SK-N-SH (cell line): ENCODE measurements around the gene LRP6. TPM values are rescaled to one million over a fixed set of nuclear protein-coding genes. Genes with fewer than 3 reads are reported as not detected.

ENCODE experiments used
- CTCF ChIA-PET: fragments of 300-600, 350-600 bp; formaldehyde crosslinking; extraction: SDS; loops from one replicate; lab custom pipeline; 2021; lab: Yijun Ruan, JAX
- POLR2A ChIA-PET: fragments of 350-600 bp; sonication (Branson Sonifier 250); formaldehyde crosslinking; extraction: SDS; loops from one replicate; lab custom pipeline; 2020; ENCODE audit warnings: antibody characterized with exemption, inconsistent platforms; lab: Yijun Ruan, JAX
- DNase-seq: peaks from one replicate; pipeline ENCODE4 v3.0.0; 2012
- H2AFZ ChIP-seq: fragments of 200-600 bp; sonication (generic); 2 replicates; pipeline ENCODE4 v1.8.1; 2016; ENCODE audit warnings: antibody characterized with exemption, mild to moderate bottlenecking, low read depth
- H3F3A ChIP-seq: fragments of 200-600 bp; sonication (generic); replicated peaks from 2 replicates; pipeline ENCODE3; 2016; ENCODE audit warnings: antibody characterized with exemption, mild to moderate bottlenecking; ENCODE audit not compliant: insufficient read depth
- H3K27ac ChIP-seq, 2 experiments: fragments of 200-500 bp in 1 of 2; fragments of 200-600 bp in 1 of 2; sonication (Bioruptor generic) in 1 of 2; sonication (generic), shearing (Covaris generic) in 1 of 2; 2 replicates each; pipeline versions ENCODE4 v1.5.1 to v1.6.1; 2014 to 2016; ENCODE audit warnings: low read depth in 2 of 2, inconsistent platforms in 1 of 2, low read length in 1 of 2, mild to moderate bottlenecking in 1 of 2, mixed read lengths in 1 of 2
- H3K27me3 ChIP-seq: fragments of 200-600 bp; sonication (generic), shearing (Covaris generic); 2 replicates; pipeline ENCODE4 v1.6.1; 2016; ENCODE audit warnings: mixed run types; ENCODE audit not compliant: insufficient read depth
- H3K36me3 ChIP-seq, 2 experiments: fragments of 200-500 bp in 1 of 2; fragments of 200-600 bp in 1 of 2; sonication (Bioruptor generic) in 1 of 2; sonication (generic) in 1 of 2; replicated peaks in 1 of 2; 2 replicates each; pipeline versions ENCODE3 to v1.5.1; 2014 to 2016; ENCODE audit warnings: low read length in 1 of 2, mild to moderate bottlenecking in 1 of 2; ENCODE audit not compliant: insufficient read depth in 2 of 2, control insufficient read depth in 1 of 2
- H3K4me1 ChIP-seq, 2 experiments: fragments of 200-500 bp in 1 of 2; fragments of 200-600 bp in 1 of 2; sonication (Bioruptor generic) in 1 of 2; sonication (generic), shearing (Covaris generic) in 1 of 2; 2 replicates each; pipeline versions ENCODE4 v1.5.1 to v1.6.1; 2014 to 2016; ENCODE audit warnings: low read depth in 1 of 2, low read length in 1 of 2, mixed run types in 1 of 2; ENCODE audit not compliant: insufficient read depth in 2 of 2, control insufficient read depth in 1 of 2
- H3K4me2 ChIP-seq: fragments of 200-600 bp; sonication (generic), shearing (Covaris generic); 2 replicates; pipeline ENCODE4 v1.6.1; 2017; ENCODE audit warnings: mixed run types
- H3K4me3 ChIP-seq, 2 experiments: fragments of 200-500 bp in 1 of 2; fragments of 200-600 bp in 1 of 2; sonication (Bioruptor generic) in 1 of 2; sonication (generic), shearing (Covaris generic) in 1 of 2; 2 replicates each; pipeline versions ENCODE4 v1.5.1 to v1.8.1; 2014 to 2016; ENCODE audit warnings: low read depth in 2 of 2, inconsistent platforms in 1 of 2, low read length in 1 of 2, mild to moderate bottlenecking in 1 of 2, mixed read lengths in 1 of 2, moderate library complexity in 1 of 2
- H3K79me2 ChIP-seq: fragments of 200-600 bp; sonication (generic); 2 replicates; pipeline ENCODE4 v1.8.1; 2017; ENCODE audit warnings: mild to moderate bottlenecking; ENCODE audit not compliant: insufficient read depth
- H3K9ac ChIP-seq: fragments of 200-600 bp; sonication (generic); 2 replicates; pipeline ENCODE4 v1.6.1; 2017; ENCODE audit warnings: mixed run types
- H3K9me2 ChIP-seq: fragments of 200-600 bp; sonication (generic); 2 replicates; pipeline ENCODE4 v1.6.1; 2017; ENCODE audit warnings: mixed run types
- H3K9me3 ChIP-seq: fragments of 200-600 bp; sonication (generic); 2 replicates; pipeline ENCODE4 v1.6.1; 2017; ENCODE audit warnings: mixed run types, mild to moderate bottlenecking, moderate library complexity
- H4K20me1 ChIP-seq: fragments of 200-600 bp; sonication (generic); 2 replicates; pipeline ENCODE4 v1.6.1; 2017; ENCODE audit warnings: mild to moderate bottlenecking, mixed run types; ENCODE audit not compliant: insufficient read depth
- CHD2 ChIP-seq: fragments of 150-350 bp; IDR thresholded peaks from 2 replicates; pipeline ENCODE4 v1.6.1; 2018; ENCODE audit warnings: low read length; ENCODE audit not compliant: partially characterized antibody
- ELF1 ChIP-seq: IDR thresholded peaks from 2 replicates; pipeline ENCODE4 v1.4.0; 2012
- EP300 ChIP-seq, 2 experiments: IDR thresholded peaks; 2 replicates each; pipeline versions ENCODE4 v1.4.0 to v1.6.1; 2012; ENCODE audit warnings: borderline replicate concordance in 1 of 2, low read depth in 1 of 2, low read length in 1 of 2
- FOSL2 ChIP-seq: IDR thresholded peaks from 2 replicates; pipeline ENCODE4 v1.4.0; 2012; ENCODE audit warnings: low read depth, mild to moderate bottlenecking, moderate library complexity, borderline replicate concordance
- FOXJ3 ChIP-seq: sonication (generic); formaldehyde crosslinking; IDR thresholded peaks from 2 replicates; pipeline ENCODE4 v1.5.1; 2020; ENCODE audit warnings: mild to moderate bottlenecking, missing genetic modification reagents
- GATA2 ChIP-seq: sonication (generic); formaldehyde crosslinking; IDR thresholded peaks from 2 replicates; pipeline ENCODE4 v1.5.0; 2020; ENCODE audit warnings: mild to moderate bottlenecking, missing genetic modification reagents
- IRF3 ChIP-seq: fragments of 150-350 bp; IDR thresholded peaks from 2 replicates; pipeline ENCODE4 v1.6.1; 2016; ENCODE audit warnings: mild to moderate bottlenecking, low read depth, low read length
- MXI1 ChIP-seq: IDR thresholded peaks from 2 replicates; pipeline ENCODE4 v1.6.1; 2012; ENCODE audit warnings: mild to moderate bottlenecking, low read depth, low read length, improper control_type of control experiment
- NFIC ChIP-seq: IDR thresholded peaks from 2 replicates; pipeline ENCODE4 v1.4.0; 2012; ENCODE audit warnings: borderline replicate concordance
- POLR2AphosphoS5 ChIP-seq: IDR thresholded peaks from 2 replicates; pipeline ENCODE4 v1.6.1; 2012; ENCODE audit warnings: low read depth, low read length
- RCOR1 ChIP-seq: fragments of 150-350 bp; IDR thresholded peaks from 2 replicates; pipeline ENCODE4 v1.6.1; 2017; ENCODE audit warnings: antibody characterized with exemption, low read length
- RFX5 ChIP-seq: IDR thresholded peaks from 2 replicates; pipeline ENCODE4 v1.6.1; 2012; ENCODE audit warnings: mild to moderate bottlenecking, improper control_type of control experiment, low read length
- SMC3 ChIP-seq: IDR thresholded peaks from 2 replicates; pipeline ENCODE4 v1.6.1; 2012; ENCODE audit warnings: low read depth, low read length, improper control_type of control experiment
- TEAD4 ChIP-seq: IDR thresholded peaks from 2 replicates; pipeline ENCODE4 v1.4.0; 2012; ENCODE audit warnings: mild to moderate bottlenecking, borderline replicate concordance; ENCODE audit not compliant: insufficient read depth
- USF1 ChIP-seq: IDR thresholded peaks from 2 replicates; pipeline ENCODE4 v1.4.0; 2012; ENCODE audit warnings: low read depth, borderline replicate concordance
- USF2 ChIP-seq: fragments of 150-350 bp; IDR thresholded peaks from 2 replicates; pipeline ENCODE4 v1.6.1; 2017; ENCODE audit warnings: antibody characterized with exemption, low read length, low read depth, borderline replicate concordance
- YY1 ChIP-seq: IDR thresholded peaks from 2 replicates; pipeline ENCODE4 v1.4.0; 2012; ENCODE audit warnings: low read depth, mild to moderate bottlenecking
- WGBS: methylation state at CpG from one replicate; pipeline ENCODE4 v1.1.6; 2017; ENCODE audit warnings: low lambda C conversion rate; 5-methylcytosine and 5-hydroxymethylcytosine counted together
- polyA plus RNA-seq, 3 experiments: library from polyadenylated mRNA; depleted of rRNA; stranded (reverse); fragments of >200 nt; gene quantifications; 2 replicates each; pipeline ENCODE4 v1.2.3, GENCODE V29; 2012

Gene LRP6
- polyA plus RNA-seq, 1 of the 3 experiments (the other 2 are of a cell fraction) = 13.7 TPM

DNA sequence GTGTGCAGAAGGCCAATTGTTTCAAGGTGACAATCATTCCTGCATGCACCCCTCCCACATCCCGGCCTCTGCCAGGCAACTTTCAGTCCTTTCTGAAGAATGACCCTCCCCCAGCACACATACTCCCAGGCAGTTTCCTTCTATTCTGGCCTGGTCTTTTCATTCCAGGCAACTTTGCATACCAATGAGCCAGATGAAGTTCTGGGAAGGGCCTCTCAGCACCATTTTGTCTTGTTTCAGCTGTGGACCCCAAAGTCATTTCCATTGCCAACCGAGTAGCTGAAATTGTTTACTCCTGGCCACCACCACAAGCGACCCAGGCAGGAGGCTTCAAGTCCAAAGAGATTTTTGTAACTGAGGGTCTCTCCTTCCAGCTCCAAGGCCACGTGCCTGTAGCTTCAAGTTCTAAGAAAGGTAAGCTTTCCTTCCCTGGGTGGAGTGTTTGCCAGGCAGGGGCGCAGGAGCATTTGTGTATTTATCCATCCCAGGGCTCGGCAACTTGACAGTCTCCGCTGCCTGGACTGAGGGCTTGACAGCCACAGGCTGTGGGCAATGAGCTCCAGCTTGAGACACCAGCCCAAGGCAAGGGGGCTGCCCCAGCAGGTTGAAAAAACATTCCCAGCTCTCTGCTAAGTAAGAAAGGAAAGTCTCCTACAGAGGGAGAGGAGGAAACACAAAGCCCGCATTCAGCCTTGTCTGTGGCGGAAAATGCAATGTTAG is 179.7 kb downstream of the LRP6 start:
- no peak for DNase-seq
- no peaks in the 10 kb centered on the region for H3K36me3 ChIP-seq
- H3K9me2 ChIP-seq = no peaks in the 10 kb centered on the region
- H3F3A ChIP-seq = no peaks in the 10 kb centered on the region
- H3K9me3 ChIP-seq = no peaks in the 10 kb centered on the region
- CTCF ChIA-PET = interaction anchor here (0.6 to 8.6 kb wide), 4 partner anchors 177 to 249 kb away, joined by 3 to 107 read pairs (median 4); no protein-coding TSS in a partner anchor
- H2AFZ ChIP-seq = no peak overlapping the region
- no peak overlapping the region for H3K4me2 ChIP-seq
- H4K20me1 ChIP-seq = no peaks in the 10 kb centered on the region
- no peak overlapping the region for H3K4me3 ChIP-seq
- no peaks in the 10 kb centered on the region for H3K27me3 ChIP-seq
- H3K4me1 ChIP-seq = peaks cover 2 to 4% of the 10 kb centered on the region in 2 experiments; a peak in 3 of 4 replicates
- H3K9ac ChIP-seq = no peak overlapping the region
- no peaks in the 10 kb centered on the region for H3K79me2 ChIP-seq
- POLR2A ChIA-PET = interaction anchor here (0.6 kb wide), 1 partner anchor 270 kb away, joined by 3 read pairs; no protein-coding TSS in a partner anchor
- no peak overlapping the region for H3K27ac ChIP-seq
- TF ChIP-seq SMC3 (no peak), USF1 (no peak), GATA2 (no peak), MXI1 (no peak), ELF1 (no peak), RCOR1 (no peak), YY1 (no peak), CHD2 (no peak), RFX5 (no peak), IRF3 (no peak), FOXJ3 (no peak)
- WGBS = 93% methylated on average over 9 of the region's 9 CpGs

- Histone ChIP-seq H3K4me1 (peaks cover 4 to 5% of the 10 kb centered on the region in 2 experiments; a peak in 3 of 4 replicates), H3K79me2 (no peaks in the 10 kb centered on the region), H3K27ac (no peak overlapping the region), H3K36me3 (no peaks in the 10 kb centered on the region), H3K4me3 (no peak overlapping the region), H3F3A (no peaks in the 10 kb centered on the region), H3K27me3 (no peaks in the 10 kb centered on the region), H3K4me2 (no peak overlapping the region), H3K9me2 (no peaks in the 10 kb centered on the region), H2AFZ (no peak overlapping the region), H4K20me1 (no peaks in the 10 kb centered on the region), H3K9me3 (no peaks in the 10 kb centered on the region), H3K9ac (no peak overlapping the region)
- CTCF ChIA-PET = interaction anchor here (0.6 to 8.6 kb wide), 4 partner anchors 53 to 650 kb away, joined by 3 to 107 read pairs (median 4); no protein-coding TSS in a partner anchor
- POLR2A ChIA-PET = no interaction called here
- no peak for DNase-seq
- WGBS = 96% methylated on average over 5 of the region's 5 CpGs
- TF ChIP-seq USF2 = no peak
- no peak for TF ChIP-seq NFIC
- no peak for TF ChIP-seq USF1
- TF ChIP-seq TEAD4 = no peak
- no peak for TF ChIP-seq YY1
- no peak for TF ChIP-seq IRF3
- no peak for TF ChIP-seq EP300 (IDR thresholded peaks at IDR 0.05; ENCODE audit: borderline replicate concordance in 1 of 2, low read depth in 1 of 2, low read length in 1 of 2)
- TF ChIP-seq SMC3 = no peak
- no peak for TF ChIP-seq FOSL2
- no peak for TF ChIP-seq MXI1
- TF ChIP-seq POLR2AphosphoS5 = no peak
Measured at GRCh38 chr12:12086362-12086761, 180.5 kb downstream of the LRP6 start.
